Liver (tissue), 2 donors: ENCODE results near the gene IRX2.

ENCODE experiments used
- JUND ChIP-seq, 2 donors: IDR thresholded peaks; 2 replicates each; pipeline ENCODE4 v1.6.1; 2016; ENCODE audit warnings: antibody characterized with exemption in 2 of 2
- TF ChIP-seq, protein P1 (sequence below): IDR thresholded peaks from 2 replicates; pipeline ENCODE4 v1.6.1; 2016; ENCODE audit warnings: antibody characterized with exemption
- donor health status: healthy.

DNA sequence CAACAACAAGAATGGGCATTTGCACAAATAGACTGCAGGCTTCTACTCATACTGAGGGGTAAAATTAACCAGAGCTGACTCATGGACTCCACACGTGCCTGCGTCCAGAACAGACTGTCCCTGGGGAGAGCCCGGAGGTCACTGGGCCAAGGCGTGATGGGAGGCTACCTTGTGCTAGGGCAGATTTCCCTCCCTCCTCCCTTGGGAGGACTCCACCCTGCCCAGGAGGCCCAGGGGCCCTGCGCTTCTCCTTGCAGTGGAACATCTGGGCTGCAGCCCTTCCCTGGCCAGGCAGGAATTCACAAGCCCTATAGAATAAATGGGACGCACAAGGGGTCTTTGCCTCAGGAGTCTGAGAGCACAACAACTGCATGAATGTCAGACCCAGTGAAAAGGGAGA, 35.6 kb downstream of the IRX2 start:
- no peak for TF ChIP-seq JUND (IDR thresholded peaks at IDR 0.05)
- TF ChIP-seq, protein P1, sequence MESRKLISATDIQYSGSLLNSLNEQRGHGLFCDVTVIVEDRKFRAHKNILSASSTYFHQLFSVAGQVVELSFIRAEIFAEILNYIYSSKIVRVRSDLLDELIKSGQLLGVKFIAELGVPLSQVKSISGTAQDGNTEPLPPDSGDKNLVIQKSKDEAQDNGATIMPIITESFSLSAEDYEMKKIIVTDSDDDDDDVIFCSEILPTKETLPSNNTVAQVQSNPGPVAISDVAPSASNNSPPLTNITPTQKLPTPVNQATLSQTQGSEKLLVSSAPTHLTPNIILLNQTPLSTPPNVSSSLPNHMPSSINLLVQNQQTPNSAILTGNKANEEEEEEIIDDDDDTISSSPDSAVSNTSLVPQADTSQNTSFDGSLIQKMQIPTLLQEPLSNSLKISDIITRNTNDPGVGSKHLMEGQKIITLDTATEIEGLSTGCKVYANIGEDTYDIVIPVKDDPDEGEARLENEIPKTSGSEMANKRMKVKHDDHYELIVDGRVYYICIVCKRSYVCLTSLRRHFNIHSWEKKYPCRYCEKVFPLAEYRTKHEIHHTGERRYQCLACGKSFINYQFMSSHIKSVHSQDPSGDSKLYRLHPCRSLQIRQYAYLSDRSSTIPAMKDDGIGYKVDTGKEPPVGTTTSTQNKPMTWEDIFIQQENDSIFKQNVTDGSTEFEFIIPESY: no peak
